ENCODE results near the gene IRF8. TPM values are rescaled to one million over a fixed set of nuclear protein-coding genes. Genes with fewer than 3 reads are reported as not detected.
"Not testable (repeated sequence)": the region's sequence is repeated elsewhere in the genome, so short reads cannot be mapped to it uniquely, and the experiment has no call there.

IRF8 gene
- total RNA-seq, 5 donors from 2014 or later (not counting 1 experiment from before 2014, with no cell fraction given), result 7.7 to 17.0 (median 10.3) TPM

GRCh38 chr16:85854935-85855334 lies 44.0 kb upstream of the IRF8 start:
- ChIA-PET POLR2A (no interaction called here), CTCF (interaction anchor here in 1 of 2 donors (1.2 kb wide), 1 partner anchor 176 kb away, joined by 3 read pairs; no protein-coding TSS in a partner anchor)
- Histone ChIP-seq H3K9me3 (no peaks in the 10 kb centered on the region), H3K36me3 (ENCODE audit: control insufficient read depth in 2 of 2, extremely low read depth in 1 of 2, insufficient read depth in 1 of 2, low read length in 1 of 2) (no peaks in the 10 kb centered on the region), H3K27ac (ENCODE audit: low read length) (no peak overlapping the region), H3K4me1 (ENCODE audit: control insufficient read depth in 1 of 2, extremely low read depth in 1 of 2, insufficient read depth in 2 of 2, low read length in 2 of 2) (no peaks in the 10 kb centered on the region), H3K27me3 (replicated peaks in 1 of 2; ENCODE audit: control insufficient read depth in 2 of 2, extremely low read depth in 1 of 2, insufficient read depth in 2 of 2, low read length in 1 of 2) (peaks cover 0 to 14% of the 10 kb centered on the region in 2 experiments), H3K4me3 (ENCODE audit: control insufficient read depth in 1 of 2, extremely low read depth in 1 of 2, low read length in 1 of 2) (no peak overlapping the region)
- WGBS (ENCODE audit: insufficient coverage), result no CpG with 5 or more reads among the region's 1 CpG
- no peaks in the 10 kb centered on the region for H3K9me3 Mint-ChIP-seq
- ATAC-seq (replicated peaks in 1 of 4) (no peak), DNase-seq (no peak)
- peaks cover 3 to 6% of the 10 kb centered on the region in 2 donors for H3K27me3 Mint-ChIP-seq
- no peaks in the 10 kb centered on the region for H3K36me3 Mint-ChIP-seq
- H3K4me1 Mint-ChIP-seq, result no peaks in the 10 kb centered on the region
- no peak overlapping the region for H3K4me3 Mint-ChIP-seq
- no peak overlapping the region for H3K27ac Mint-ChIP-seq

GRCh38 chr16:85856079-85856478 lies 42.9 kb upstream of the IRF8 start:
- Mint-ChIP-seq H3K4me3 (no peak overlapping the region), H3K9me3 (no peaks in the 10 kb centered on the region), H3K27ac (no peak overlapping the region), H3K4me1 (no peaks in the 10 kb centered on the region), H3K36me3 (no peaks in the 10 kb centered on the region), H3K27me3 (peaks cover 3 to 7% of the 10 kb centered on the region in 2 donors)
- ChIA-PET CTCF (interaction anchor here in 1 of 2 donors (1.2 kb wide), 1 partner anchor 175 kb away, joined by 3 read pairs; no protein-coding TSS in a partner anchor), POLR2A (no interaction called here)
- DNase-seq, result no peak
- Histone ChIP-seq H3K4me1 (ENCODE audit: control insufficient read depth in 1 of 2, extremely low read depth in 1 of 2, insufficient read depth in 2 of 2, low read length in 2 of 2) (no peaks in the 10 kb centered on the region), H3K4me3 (ENCODE audit: control insufficient read depth in 1 of 2, extremely low read depth in 1 of 2, low read length in 1 of 2) (no peak overlapping the region), H3K9me3 (no peaks in the 10 kb centered on the region), H3K27me3 (replicated peaks in 1 of 2; ENCODE audit: control insufficient read depth in 2 of 2, extremely low read depth in 1 of 2, insufficient read depth in 2 of 2, low read length in 1 of 2) (peaks cover 0 to 18% of the 10 kb centered on the region in 2 experiments), H3K27ac (ENCODE audit: low read length) (no peak overlapping the region), H3K36me3 (ENCODE audit: control insufficient read depth in 2 of 2, extremely low read depth in 1 of 2, insufficient read depth in 1 of 2, low read length in 1 of 2) (no peaks in the 10 kb centered on the region)
- WGBS (ENCODE audit: insufficient coverage), result 75% methylated on average over 4 of the region's 6 CpGs
- ATAC-seq (replicated peaks in 1 of 4), result no peak

- DNase-seq, result no peak
- POLR2A ChIA-PET, result no interaction called here
- no peak overlapping the region for H3K27ac Mint-ChIP-seq
- Histone ChIP-seq H3K27ac (ENCODE audit: low read length) (no peak overlapping the region), H3K4me3 (ENCODE audit: control insufficient read depth in 1 of 2, extremely low read depth in 1 of 2, low read length in 1 of 2) (no peak overlapping the region), H3K36me3 (ENCODE audit: control insufficient read depth in 2 of 2, extremely low read depth in 1 of 2, insufficient read depth in 1 of 2, low read length in 1 of 2) (no peaks in the 10 kb centered on the region), H3K9me3 (no peaks in the 10 kb centered on the region), H3K27me3 (replicated peaks in 1 of 2; ENCODE audit: control insufficient read depth in 2 of 2, extremely low read depth in 1 of 2, insufficient read depth in 2 of 2, low read length in 1 of 2) (peaks cover 0 to 18% of the 10 kb centered on the region in 2 experiments), H3K4me1 (ENCODE audit: control insufficient read depth in 1 of 2, extremely low read depth in 1 of 2, insufficient read depth in 2 of 2, low read length in 2 of 2) (no peaks in the 10 kb centered on the region)
- no peak overlapping the region for H3K4me3 Mint-ChIP-seq
- ATAC-seq (replicated peaks in 1 of 4), result no peak
- no peaks in the 10 kb centered on the region for H3K36me3 Mint-ChIP-seq
- no peaks in the 10 kb centered on the region for H3K9me3 Mint-ChIP-seq
- CTCF ChIA-PET, result no interaction called here
- no peaks in the 10 kb centered on the region for H3K4me1 Mint-ChIP-seq
- H3K27me3 Mint-ChIP-seq, result peaks cover 3 to 7% of the 10 kb centered on the region in 2 donors
- no CpG with 5 or more reads among the region's 5 CpGs for WGBS (ENCODE audit: insufficient coverage)
Measured at GRCh38 chr16:85856585-85856984, 42.4 kb upstream of the IRF8 start.

GRCh38 chr16:85857406-85857805 lies 41.6 kb upstream of the IRF8 start:
- ATAC-seq (replicated peaks in 1 of 4) (no peak), DNase-seq (no peak)
- ChIA-PET CTCF (interaction anchor here in 1 of 2 donors (0.6 kb wide), 1 partner anchor 38 kb away, joined by 5 read pairs; no protein-coding TSS in a partner anchor), POLR2A (no interaction called here)
- Mint-ChIP-seq H3K4me1 (no peaks in the 10 kb centered on the region), H3K4me3 (no peak overlapping the region), H3K27ac (no peak overlapping the region), H3K36me3 (no peaks in the 10 kb centered on the region), H3K9me3 (no peaks in the 10 kb centered on the region), H3K27me3 (peaks cover 3 to 7% of the 10 kb centered on the region in 2 donors)
- H3K4me3 ChIP-seq (ENCODE audit: control insufficient read depth in 1 of 2, extremely low read depth in 1 of 2, low read length in 1 of 2), result no peak overlapping the region
- no peak overlapping the region for H3K27ac ChIP-seq (ENCODE audit: low read length)
- no peaks in the 10 kb centered on the region for H3K9me3 ChIP-seq
- H3K36me3 ChIP-seq (ENCODE audit: control insufficient read depth in 2 of 2, extremely low read depth in 1 of 2, insufficient read depth in 1 of 2, low read length in 1 of 2), result no peaks in the 10 kb centered on the region
- 75% methylated on average over 6 of the region's 7 CpGs for WGBS (ENCODE audit: insufficient coverage)
- no peaks in the 10 kb centered on the region for H3K4me1 ChIP-seq (ENCODE audit: control insufficient read depth in 1 of 2, extremely low read depth in 1 of 2, insufficient read depth in 2 of 2, low read length in 2 of 2)
- H3K27me3 ChIP-seq (replicated peaks in 1 of 2; ENCODE audit: control insufficient read depth in 2 of 2, extremely low read depth in 1 of 2, insufficient read depth in 2 of 2, low read length in 1 of 2), result peaks cover 0 to 18% of the 10 kb centered on the region in 2 experiments

- H3K4me1 Mint-ChIP-seq; H3K27ac Mint-ChIP-seq; H3K4me3 ChIP-seq (ENCODE audit: control insufficient read depth in 1 of 2, extremely low read depth in 1 of 2, low read length in 1 of 2); H3K27me3 Mint-ChIP-seq; DNase-seq; H3K4me1 ChIP-seq (ENCODE audit: control insufficient read depth in 1 of 2, extremely low read depth in 1 of 2, insufficient read depth in 2 of 2, low read length in 2 of 2); H3K36me3 ChIP-seq (ENCODE audit: control insufficient read depth in 2 of 2, extremely low read depth in 1 of 2, insufficient read depth in 1 of 2, low read length in 1 of 2); ATAC-seq (replicated peaks in 1 of 4); H3K27ac ChIP-seq (ENCODE audit: low read length); H3K36me3 Mint-ChIP-seq; POLR2A ChIA-PET; H3K9me3 ChIP-seq; H3K4me3 Mint-ChIP-seq; CTCF ChIA-PET; H3K9me3 Mint-ChIP-seq: not testable (repeated sequence)
- WGBS (ENCODE audit: insufficient coverage), result 93% methylated on average over 6 of the region's 7 CpGs
- H3K27me3 ChIP-seq (replicated peaks in 1 of 2; ENCODE audit: control insufficient read depth in 2 of 2, extremely low read depth in 1 of 2, insufficient read depth in 2 of 2, low read length in 1 of 2), result peaks cover 0 to 18% of the 10 kb centered on the region in 2 experiments
Measured at GRCh38 chr16:85858571-85858970, 40.4 kb upstream of the IRF8 start.

- WGBS (ENCODE audit: insufficient coverage), result 89% methylated on average over 12 of the region's 16 CpGs
- DNase-seq (no peak), ATAC-seq (replicated peaks in 1 of 4) (no peak)
- H3K9me3 ChIP-seq, result no peaks in the 10 kb centered on the region
- no peak overlapping the region for H3K4me3 Mint-ChIP-seq
- H3K27me3 Mint-ChIP-seq, result peaks cover 0 to 7% of the 10 kb centered on the region in 2 donors
- CTCF ChIA-PET, result no interaction called here
- no peaks in the 10 kb centered on the region for H3K4me1 Mint-ChIP-seq
- H3K36me3 Mint-ChIP-seq, result no peaks in the 10 kb centered on the region
- POLR2A ChIA-PET, result no interaction called here
- H3K27me3 ChIP-seq (replicated peaks in 1 of 2; ENCODE audit: control insufficient read depth in 2 of 2, extremely low read depth in 1 of 2, insufficient read depth in 2 of 2, low read length in 1 of 2), result peaks cover 0 to 18% of the 10 kb centered on the region in 2 experiments
- H3K9me3 Mint-ChIP-seq, result no peaks in the 10 kb centered on the region
- H3K27ac Mint-ChIP-seq, result no peak overlapping the region
- no peaks in the 10 kb centered on the region for H3K4me1 ChIP-seq (ENCODE audit: control insufficient read depth in 1 of 2, extremely low read depth in 1 of 2, insufficient read depth in 2 of 2, low read length in 2 of 2)
- H3K36me3 ChIP-seq (ENCODE audit: control insufficient read depth in 2 of 2, extremely low read depth in 1 of 2, insufficient read depth in 1 of 2, low read length in 1 of 2), result no peaks in the 10 kb centered on the region
- no peak overlapping the region for H3K4me3 ChIP-seq (ENCODE audit: control insufficient read depth in 1 of 2, extremely low read depth in 1 of 2, low read length in 1 of 2)
- H3K27ac ChIP-seq (ENCODE audit: low read length), result no peak overlapping the region
Measured at GRCh38 chr16:85858984-85859817, 39.8 kb upstream of the IRF8 start.

Measured in T-cell (primary cell).